Measurements from ENCODE around the gene MTX3.

Gene MTX3

GRCh38 chr5:79999722-80000121 is 8.7 kb upstream of the MTX3 start:
- TF ChIP-seq CTCF (IDR thresholded peaks at IDR 0.05) (no peak), ZFX (IDR thresholded peaks at IDR 0.05; ENCODE audit: borderline replicate concordance) (no peak)
- H3K27ac ChIP-seq: no peak overlapping the region

- no peak overlapping the region for H3K27ac ChIP-seq
- no peak for TF ChIP-seq ZFX (IDR thresholded peaks at IDR 0.05; ENCODE audit: borderline replicate concordance)
- TF ChIP-seq CTCF (IDR thresholded peaks at IDR 0.05): no peak
Observed at GRCh38 chr5:79992891-79993657, 2.0 kb upstream of the MTX3 start.

GRCh38 chr5:79990205-79990597 is 861 bp downstream of the MTX3 start:
- H3K27ac ChIP-seq: peak overlapping the region; percentile 62; the same call in 1 of the 2 replicates
- TF ChIP-seq ZFX (IDR thresholded peaks at IDR 0.05; ENCODE audit: borderline replicate concordance) (no peak), CTCF (IDR thresholded peaks at IDR 0.05) (no peak)

GRCh38 chr5:79986260-79986659 is 4.8 kb downstream of the MTX3 start:
- TF ChIP-seq CTCF (IDR thresholded peaks at IDR 0.05) (no peak), ZFX (IDR thresholded peaks at IDR 0.05; ENCODE audit: borderline replicate concordance) (no peak)
- no peak overlapping the region for H3K27ac ChIP-seq

- H3K27ac ChIP-seq: no peak overlapping the region
- TF ChIP-seq CTCF (IDR thresholded peaks at IDR 0.05) (no peak), ZFX (IDR thresholded peaks at IDR 0.05; ENCODE audit: borderline replicate concordance) (no peak)
Observed at GRCh38 chr5:79985288-79985687, 5.8 kb downstream of the MTX3 start.

- TF ChIP-seq ZFX (IDR thresholded peaks at IDR 0.05; ENCODE audit: borderline replicate concordance) (no peak), CTCF (IDR thresholded peaks at IDR 0.05) (no peak)
- no peak overlapping the region for H3K27ac ChIP-seq
Observed at GRCh38 chr5:79984363-79984762, 6.7 kb downstream of the MTX3 start.

GRCh38 chr5:79983618-79984017 is 7.4 kb downstream of the MTX3 start:
- H3K27ac ChIP-seq: no peak overlapping the region

More at GRCh38 chr5:79983618-79984017, 7.4 kb downstream of the MTX3 start:
- TF ChIP-seq CTCF (IDR thresholded peaks at IDR 0.05) (no peak), ZFX (IDR thresholded peaks at IDR 0.05; ENCODE audit: borderline replicate concordance) (no peak)
